ENCODE data around the gene CDH23. TPM values are rescaled to one million over a fixed set of nuclear protein-coding genes. Genes with fewer than 3 reads are reported as not detected.

Gene CDH23
- total RNA-seq, 1 donor = 0.36 TPM

GRCh38 chr10:71823356-71823755, 426.6 kb downstream of the CDH23 start:
- H3K4me1 ChIP-seq (ENCODE audit: insufficient read depth, low read length) = no peaks in the 10 kb centered on the region
- H3K27me3 ChIP-seq (ENCODE audit: insufficient read depth, low read length) = no peaks in the 10 kb centered on the region
- H3K79me2 ChIP-seq (ENCODE audit: insufficient read depth, low read length) = peaks cover 14% of the 10 kb centered on the region
- TF ChIP-seq CTCF (IDR thresholded peaks at IDR 0.05; ENCODE audit: extremely low read depth, low read depth, low read length) = no peak
- H4K20me1 ChIP-seq (ENCODE audit: insufficient read depth, low read length) = peaks cover 34% of the 10 kb centered on the region
- DNase-seq (ENCODE audit: insufficient read length, low spot score, missing footprints) = no peak
- no peak overlapping the region for H2AFZ ChIP-seq (ENCODE audit: low read length)
- no peak overlapping the region for H3K4me2 ChIP-seq (ENCODE audit: insufficient read depth, low read length)
- no peaks in the 10 kb centered on the region for H3K9me3 ChIP-seq (ENCODE audit: low read depth, low read length)
- peaks cover 88% of the 10 kb centered on the region for H3K36me3 ChIP-seq (ENCODE audit: insufficient read depth, low read length)
- no peak overlapping the region for H3K4me3 ChIP-seq (ENCODE audit: insufficient read depth, low read length)
- H3K27ac ChIP-seq (ENCODE audit: low read depth, low read length) = no peak overlapping the region

- no peaks in the 10 kb centered on the region for H3K4me1 ChIP-seq (ENCODE audit: insufficient read depth, low read length)
- no peak overlapping the region for H2AFZ ChIP-seq (ENCODE audit: low read length)
- H3K36me3 ChIP-seq (ENCODE audit: insufficient read depth, low read length) = peaks cover 88% of the 10 kb centered on the region
- no peak overlapping the region for H3K4me3 ChIP-seq (ENCODE audit: insufficient read depth, low read length)
- H4K20me1 ChIP-seq (ENCODE audit: insufficient read depth, low read length) = peaks cover 41% of the 10 kb centered on the region
- no peak for DNase-seq (ENCODE audit: insufficient read length, low spot score, missing footprints)
- H3K4me2 ChIP-seq (ENCODE audit: insufficient read depth, low read length) = no peak overlapping the region
- H3K9me3 ChIP-seq (ENCODE audit: low read depth, low read length) = no peaks in the 10 kb centered on the region
- no peak overlapping the region for H3K27ac ChIP-seq (ENCODE audit: low read depth, low read length)
- H3K27me3 ChIP-seq (ENCODE audit: insufficient read depth, low read length) = no peaks in the 10 kb centered on the region
- H3K79me2 ChIP-seq (ENCODE audit: insufficient read depth, low read length) = peaks cover 17% of the 10 kb centered on the region
- no peak for TF ChIP-seq CTCF (IDR thresholded peaks at IDR 0.05; ENCODE audit: extremely low read depth, low read depth, low read length)
Observed at GRCh38 chr10:71824333-71824732, 427.6 kb downstream of the CDH23 start.

- H4K20me1 ChIP-seq (ENCODE audit: insufficient read depth, low read length) = peaks cover 45% of the 10 kb centered on the region
- no peaks in the 10 kb centered on the region for H3K9me3 ChIP-seq (ENCODE audit: low read depth, low read length)
- H3K27ac ChIP-seq (ENCODE audit: low read depth, low read length) = no peak overlapping the region
- no peak overlapping the region for H2AFZ ChIP-seq (ENCODE audit: low read length)
- H3K4me3 ChIP-seq (ENCODE audit: insufficient read depth, low read length) = no peak overlapping the region
- H3K36me3 ChIP-seq (ENCODE audit: insufficient read depth, low read length) = peaks cover 85% of the 10 kb centered on the region
- no peak for DNase-seq (ENCODE audit: insufficient read length, low spot score, missing footprints)
- peaks cover 21% of the 10 kb centered on the region for H3K79me2 ChIP-seq (ENCODE audit: insufficient read depth, low read length)
- H3K4me1 ChIP-seq (ENCODE audit: insufficient read depth, low read length) = no peaks in the 10 kb centered on the region
- no peak overlapping the region for H3K4me2 ChIP-seq (ENCODE audit: insufficient read depth, low read length)
- peak; percentile 5 for TF ChIP-seq CTCF (IDR thresholded peaks at IDR 0.05; ENCODE audit: extremely low read depth, low read depth, low read length)
- no peaks in the 10 kb centered on the region for H3K27me3 ChIP-seq (ENCODE audit: insufficient read depth, low read length)
Observed at GRCh38 chr10:71825217-71825616, 428.5 kb downstream of the CDH23 start.

GRCh38 chr10:71827852-71828251, 431.1 kb downstream of the CDH23 start:
- Histone ChIP-seq H3K27ac (ENCODE audit: low read depth, low read length) (no peak overlapping the region), H4K20me1 (ENCODE audit: insufficient read depth, low read length) (peaks cover 61% of the 10 kb centered on the region), H3K4me1 (ENCODE audit: insufficient read depth, low read length) (peaks cover 8% of the 10 kb centered on the region), H2AFZ (ENCODE audit: low read length) (no peak overlapping the region), H3K36me3 (ENCODE audit: insufficient read depth, low read length) (peaks cover 82% of the 10 kb centered on the region), H3K4me2 (ENCODE audit: insufficient read depth, low read length) (no peak overlapping the region), H3K9me3 (ENCODE audit: low read depth, low read length) (no peaks in the 10 kb centered on the region), H3K4me3 (ENCODE audit: insufficient read depth, low read length) (no peak overlapping the region), H3K27me3 (ENCODE audit: insufficient read depth, low read length) (no peaks in the 10 kb centered on the region), H3K79me2 (ENCODE audit: insufficient read depth, low read length) (peaks cover 43% of the 10 kb centered on the region)
- no peak for TF ChIP-seq CTCF (IDR thresholded peaks at IDR 0.05; ENCODE audit: extremely low read depth, low read depth, low read length)
- DNase-seq (ENCODE audit: insufficient read length, low spot score, missing footprints) = no peak
